A549 (cell line): Measurements from ENCODE around the gene LRCOL1. TPM values are rescaled to one million over a fixed set of nuclear protein-coding genes. Genes with fewer than 3 reads are reported as not detected.

Experiments used
- ATAC-seq, 2 experiments: fragments of 200-7000 bp in 1 of 2; fragments of >200 bp in 1 of 2; cut with Nextera tagmentation in 1 of 2; cut with Tn5 transposase in 1 of 2; 3 replicates each; pipeline versions ENCODE4 v1.8.0 to v1.9.1; 2018 to 2020; ENCODE audit warnings: mild to moderate bottlenecking in 1 of 2, moderate library complexity in 1 of 2
- CTCF ChIA-PET: fragments of 300-600 bp; sonication (Branson Sonifier 250); formaldehyde crosslinking; extraction: SDS; loops from one replicate; lab custom pipeline; 2021; ENCODE audit warnings: antibody characterized with exemption, inconsistent platforms; lab: Yijun Ruan, JAX
- POLR2A ChIA-PET: fragments of 350-600 bp; formaldehyde crosslinking; extraction: SDS; loops from one replicate; lab custom pipeline; 2021; ENCODE audit warnings: antibody characterized with exemption, inconsistent platforms; lab: Yijun Ruan, JAX
- DNase-seq, 2 experiments: peaks; one replicate each; pipeline versions ENCODE4 v3.0.0 to v3.0.0-alpha.2; 2011 to 2016; ENCODE audit warnings: low read depth in 1 of 2, low spot score in 1 of 2
- FAIRE-seq: peaks from 2 replicates; lab custom pipeline; 2011; peaks lifted over from hg19 to GRCh38; lab: Jason Lieb, UNC
- H3K27ac ChIP-seq, 2 experiments: fragments of >200 bp; sonication (Bioruptor Twin); formaldehyde crosslinking; 3 replicates each; pipeline ENCODE4 v1.5.1; 2016 to 2017
- H3K4me1 ChIP-seq: fragments of >200 bp; sonication (Bioruptor Twin); formaldehyde crosslinking; 3 replicates; pipeline ENCODE4 v1.6.1; 2016
- H3K4me2 ChIP-seq: fragments of >200 bp; sonication (Bioruptor Twin); formaldehyde crosslinking; 3 replicates; pipeline ENCODE4 v1.6.1; 2016
- H3K4me3 ChIP-seq: fragments of >200 bp; sonication (Bioruptor Twin); formaldehyde crosslinking; 3 replicates; pipeline ENCODE4 v1.5.1; 2016
- H3K9me3 ChIP-seq: fragments of >200 bp; sonication (Bioruptor Twin); formaldehyde crosslinking; 3 replicates; pipeline ENCODE4 v1.6.1; 2016
- BCL3 ChIP-seq: fragments of >200 bp; sonication (Bioruptor Twin); formaldehyde crosslinking; IDR thresholded peaks from 3 replicates; pipeline ENCODE4 v1.6.1; 2016
- BHLHE40 ChIP-seq: IDR thresholded peaks from 2 replicates; pipeline ENCODE4 v1.6.1; 2012; ENCODE audit warnings: low read depth, low read length, inconsistent platforms
- CBX2 ChIP-seq: fragments of 200-600 bp; sonication (generic); IDR thresholded peaks from 2 replicates; pipeline ENCODE4 v1.6.1; 2016; ENCODE audit warnings: low read depth, mild to moderate bottlenecking, borderline replicate concordance
- CBX8 ChIP-seq: fragments of 200-600 bp; sonication (generic); IDR thresholded peaks from 2 replicates; pipeline ENCODE4 v1.6.1; 2016
- CHD2 ChIP-seq: fragments of 150-350 bp; IDR thresholded peaks from 2 replicates; pipeline ENCODE4 v1.6.1; 2014; ENCODE audit warnings: low read length; ENCODE audit not compliant: partially characterized antibody
- CTCF ChIP-seq: fragments of >200 bp; sonication (Bioruptor Twin); formaldehyde crosslinking; IDR thresholded peaks from 3 replicates; pipeline ENCODE4 v1.5.1; 2016
- ESRRA ChIP-seq: fragments of 150-350 bp; IDR thresholded peaks from 2 replicates; pipeline ENCODE4 v1.6.1; 2014; ENCODE audit warnings: mild to moderate bottlenecking, low read length, borderline replicate concordance
- FOSL2 ChIP-seq, 2 experiments: fragments of 450-650 bp in 1 of 2; fragments of >200 bp in 1 of 2; sonication (Bioruptor Twin) in 1 of 2; formaldehyde crosslinking; IDR thresholded peaks; 2 replicates each; pipeline versions ENCODE4 v1.5.0 to v1.6.1; 2016 to 2020; ENCODE audit warnings: mild to moderate bottlenecking in 1 of 2, moderate library complexity in 1 of 2
- FOXS1 ChIP-seq: fragments of 250-450 bp; sonication (Bioruptor Pico); IDR thresholded peaks from 2 replicates; pipeline ENCODE4 v1.5.0; 2020; ENCODE audit warnings: mild to moderate bottlenecking, moderate library complexity
- HES2 ChIP-seq: fragments of >200 bp; sonication (Bioruptor Twin); formaldehyde crosslinking; IDR thresholded peaks from 2 replicates; pipeline ENCODE4 v1.6.1; 2016
- HEYL ChIP-seq: fragments of 250-450 bp; sonication (Bioruptor Pico); IDR thresholded peaks from 2 replicates; pipeline ENCODE4 v1.8.0; 2021; ENCODE audit warnings: mild to moderate bottlenecking, moderate library complexity
- HOXA7 ChIP-seq: fragments of 250-450 bp; sonication (Bioruptor Pico); IDR thresholded peaks from 2 replicates; pipeline ENCODE4 v1.5.0; 2020; ENCODE audit warnings: mild to moderate bottlenecking, moderate library complexity
- KDM5A ChIP-seq: fragments of 200-600 bp; sonication (generic); IDR thresholded peaks from 2 replicates; pipeline ENCODE4 v1.6.1; 2016; ENCODE audit warnings: antibody characterized with exemption, mild to moderate bottlenecking
- MYC ChIP-seq: IDR thresholded peaks from 2 replicates; pipeline ENCODE4 v1.6.1; 2012; ENCODE audit warnings: mild to moderate bottlenecking, inconsistent platforms, low read length, improper control_type of control experiment, borderline replicate concordance
- NPAS2 ChIP-seq: fragments of 250-450 bp; sonication (Bioruptor Pico); IDR thresholded peaks from 2 replicates; pipeline ENCODE4 v1.8.0; 2022; ENCODE audit warnings: mild to moderate bottlenecking, moderate library complexity, borderline replicate concordance
- POLR2AphosphoS2 ChIP-seq: conservative IDR thresholded peaks from 2 replicates; pipeline ENCODE4 v1.6.1; 2012; ENCODE audit warnings: low read length, improper control_type of control experiment, inconsistent platforms
- RFX5 ChIP-seq: fragments of 450-650 bp; IDR thresholded peaks from 2 replicates; pipeline ENCODE4 v1.7.1; 2014; ENCODE audit warnings: antibody characterized with exemption, mild to moderate bottlenecking, moderate library complexity
- SMC3 ChIP-seq: fragments of >200 bp; sonication (Bioruptor Twin); formaldehyde crosslinking; IDR thresholded peaks from 3 replicates; pipeline ENCODE4 v1.6.1; 2018; ENCODE audit warnings: inconsistent platforms
- TFCP2L1 ChIP-seq: fragments of 250-450 bp; sonication (Bioruptor Pico); IDR thresholded peaks from 2 replicates; pipeline ENCODE4 v1.5.0; 2021; ENCODE audit warnings: mild to moderate bottlenecking
- TP53 ChIP-seq: fragments of 250-450 bp; sonication (Bioruptor Pico); IDR thresholded peaks from 2 replicates; pipeline ENCODE4 v1.5.0; 2021; ENCODE audit warnings: mild to moderate bottlenecking, moderate library complexity
- ZNF302 ChIP-seq: fragments of 250-450 bp; sonication (Bioruptor Pico); IDR thresholded peaks from 2 replicates; pipeline ENCODE4 v1.9.0; 2021; ENCODE audit warnings: inconsistent platforms, mild to moderate bottlenecking, moderate library complexity
- WGBS: methylation state at CpG from one replicate; pipeline ENCODE4 v1.1.6; 2017; ENCODE audit errors: missing lambda C conversion rate; 5-methylcytosine and 5-hydroxymethylcytosine counted together
- polyA plus RNA-seq, 4 experiments: library from polyadenylated mRNA; depleted of rRNA in 3 of 4; stranded (reverse); fragments of >200 nt; fragmentation: RNase III in 1 of 4; extraction: RNeasy Plus Mini Kit Qiagen cat#74134 plus additional on column Dnase treatment in 1 of 4; gene quantifications; 2 replicates in 3 of 4; 3 replicates in 1 of 4; pipeline ENCODE4 v1.2.3, GENCODE V29; 2011 to 2017
- TF ChIP-seq, protein P1 (sequence below): IDR thresholded peaks from 2 replicates; pipeline ENCODE4 v1.6.1; 2012

LRCOL1 gene
- polyA plus RNA-seq, 2 of the 4 experiments (the other 2 are of a cell fraction): not detected

- ATAC-seq: no peak
- Histone ChIP-seq H3K27ac (no peak overlapping the region), H3K4me3 (no peak overlapping the region)
- FAIRE-seq: no peak
- DNase-seq: no peak
- TF ChIP-seq FOXS1 (no peak), CBX8 (no peak), CHD2 (no peak), TFCP2L1 (no peak), CBX2 (no peak), ZNF302 (CRISPR knock-in tag) (no peak), ESRRA (no peak), BCL3 (no peak), KDM5A (no peak), FOSL2 (IDR thresholded peaks at IDR 0.05) (no peak), FOSL2 (CRISPR knock-in tag; IDR thresholded peaks at IDR 0.05) (no peak)
- TF ChIP-seq, all 56 proteins: peak for 0
- H3K4me2 ChIP-seq: no peak overlapping the region
- peaks cover 23% of the 10 kb centered on the region for H3K9me3 ChIP-seq
- WGBS: 63% methylated on average over 30 of the region's 33 CpGs
- CTCF ChIA-PET: interaction anchor here (1.2 to 11.9 kb wide), 6 partner anchors 10 to 457 kb away, joined by 3 to 132 read pairs (median 6); no protein-coding TSS in a partner anchor
- POLR2A ChIA-PET: no interaction called here
- no peaks in the 10 kb centered on the region for H3K4me1 ChIP-seq
Measured at GRCh38 chr12:132610866-132611602, 652 bp upstream of the LRCOL1 start.

DNA sequence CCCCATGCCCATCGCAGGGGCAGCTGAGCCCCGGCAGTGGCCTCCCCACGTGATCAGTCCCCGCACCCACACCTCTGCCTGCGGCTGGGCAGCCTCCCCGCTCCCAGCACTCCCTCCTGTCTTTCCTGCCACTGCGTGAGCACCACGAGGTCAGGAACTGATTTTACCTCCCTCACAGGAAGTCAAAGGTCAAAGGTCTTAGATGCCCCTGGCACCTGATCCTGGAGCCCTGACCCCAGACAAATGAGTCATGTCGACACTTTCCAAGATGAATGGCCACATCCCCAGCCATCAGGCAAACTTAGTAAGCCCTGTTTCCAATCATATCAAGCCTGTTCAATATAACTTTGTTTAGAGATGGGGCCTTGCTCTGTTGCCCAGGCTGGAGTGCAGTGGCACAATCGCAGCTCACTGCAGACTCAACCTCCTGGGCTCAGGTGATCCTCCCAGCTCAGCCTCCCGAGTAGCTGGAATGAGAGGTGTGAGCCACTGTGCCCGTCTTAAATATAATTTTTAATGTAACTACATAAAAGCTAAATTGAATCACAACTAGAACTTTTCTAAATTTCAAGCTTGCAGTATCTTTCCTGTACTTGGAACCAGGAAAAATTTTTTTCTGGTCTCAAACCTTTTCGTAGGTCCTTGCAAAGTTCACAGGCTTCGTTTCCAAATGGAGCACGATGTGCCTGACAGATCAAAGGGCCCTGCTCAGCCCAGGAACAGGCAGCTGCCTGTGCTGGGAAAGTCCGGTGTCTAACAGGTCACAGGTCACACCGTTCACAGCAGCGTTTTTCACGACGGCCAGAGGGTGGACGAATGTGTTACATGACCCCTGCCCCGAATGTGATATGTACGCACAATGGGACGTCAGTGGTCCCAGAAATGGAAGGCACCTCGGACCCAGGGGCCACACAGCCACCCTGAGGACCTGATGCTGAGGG, 1.9 kb downstream of the LRCOL1 start:
- no peak overlapping the region for H3K4me2 ChIP-seq
- H3K27ac ChIP-seq: no peak overlapping the region
- H3K4me3 ChIP-seq: no peak overlapping the region
- DNase-seq: no peak
- CTCF ChIA-PET: interaction anchor here (0.7 to 11.9 kb wide), 6 partner anchors 8 to 455 kb away, joined by 3 to 132 read pairs (median 6); no protein-coding TSS in a partner anchor
- FAIRE-seq: no peak
- POLR2A ChIA-PET: no interaction called here
- TF ChIP-seq BHLHE40 (no peak), CBX8 (no peak), TP53 (CRISPR knock-in tag) (no peak), FOXS1 (no peak), RFX5 (no peak), HOXA7 (CRISPR knock-in tag) (no peak), MYC (no peak), HES2 (no peak), SMC3 (no peak), ZNF302 (CRISPR knock-in tag) (no peak), HEYL (CRISPR knock-in tag) (no peak), CTCF (no peak), POLR2AphosphoS2 (no peak), NPAS2 (no peak), ESRRA (no peak)
- TF ChIP-seq, protein P1, sequence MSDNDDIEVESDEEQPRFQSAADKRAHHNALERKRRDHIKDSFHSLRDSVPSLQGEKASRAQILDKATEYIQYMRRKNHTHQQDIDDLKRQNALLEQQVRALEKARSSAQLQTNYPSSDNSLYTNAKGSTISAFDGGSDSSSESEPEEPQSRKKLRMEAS: no peak
- WGBS: 57% methylated on average over 21 of the region's 25 CpGs
- H3K4me1 ChIP-seq: no peaks in the 10 kb centered on the region
- no peak; a peak in 1 of 6 replicates for ATAC-seq
- H3K9me3 ChIP-seq: peaks cover 13% of the 10 kb centered on the region; the same call in 1 of the 3 replicates
